Measurements from ENCODE around the gene TECR. TPM values are rescaled to one million over a fixed set of nuclear protein-coding genes. Genes with fewer than 3 reads are reported as not detected.
A peak's percentile ranks its signal among the peaks of the same experiment; 100 is the strongest.

Gene TECR
- total and polyA plus RNA-seq, 9 of the 15 experiments (the other 6 are each of a cell fraction or from before 2014, with no cell fraction given), result 29.3 to 211 (median 81.4) TPM

- TF ChIP-seq PHF20 (IDR thresholded peaks at IDR 0.05; ENCODE audit: partially characterized antibody) (peak; percentile 51), EHMT2 (IDR thresholded peaks at IDR 0.05) (no peak), DACH1 (IDR thresholded peaks at IDR 0.05; ENCODE audit: partially characterized antibody) (peak; percentile 54), NCOA4 (IDR thresholded peaks at IDR 0.05; ENCODE audit: partially characterized antibody) (no peak), RBBP5 (IDR thresholded peaks at IDR 0.05; ENCODE audit: borderline replicate concordance, insufficient read depth, low read length, poor library complexity, severe bottlenecking) (no peak), CUX1 (CRISPR knock-in tag; IDR thresholded peaks at IDR 0.05) (no peak), CEBPG (CRISPR knock-in tag; IDR thresholded peaks at IDR 0.05) (peak; percentile 74), CEBPG (tag; conservative IDR thresholded peaks at IDR 0.05 in 1 of 2, IDR thresholded peaks at IDR 0.05 in 1 of 2) (peak in 1 of 2 experiments; percentile 57; a peak in 1 of 4 replicates), ZNF695 (CRISPR knock-in tag; IDR thresholded peaks at IDR 0.05) (no peak), SRSF9 (IDR thresholded peaks at IDR 0.05; ENCODE audit: borderline replicate concordance, low read depth, low read length) (no peak), SMAD2 (IDR thresholded peaks at IDR 0.05; ENCODE audit: low read depth, low read length) (no peak), USF2 (CRISPR knock-in tag; IDR thresholded peaks at IDR 0.05) (no peak), NR2C1 (IDR thresholded peaks at IDR 0.05) (no peak), NR2C1 (tag; IDR thresholded peaks at IDR 0.05) (no peak), CHCHD3 (CRISPR knock-in tag; IDR thresholded peaks at IDR 0.05) (no peak), CBX8 (IDR thresholded peaks at IDR 0.05; ENCODE audit: borderline replicate concordance, extremely low read depth, low read depth, low read length, poor library complexity, severe bottlenecking) (no peak)
- TF ChIP-seq, protein P1, sequence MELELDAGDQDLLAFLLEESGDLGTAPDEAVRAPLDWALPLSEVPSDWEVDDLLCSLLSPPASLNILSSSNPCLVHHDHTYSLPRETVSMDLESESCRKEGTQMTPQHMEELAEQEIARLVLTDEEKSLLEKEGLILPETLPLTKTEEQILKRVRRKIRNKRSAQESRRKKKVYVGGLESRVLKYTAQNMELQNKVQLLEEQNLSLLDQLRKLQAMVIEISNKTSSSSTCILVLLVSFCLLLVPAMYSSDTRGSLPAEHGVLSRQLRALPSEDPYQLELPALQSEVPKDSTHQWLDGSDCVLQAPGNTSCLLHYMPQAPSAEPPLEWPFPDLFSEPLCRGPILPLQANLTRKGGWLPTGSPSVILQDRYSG (tag; conservative IDR thresholded peaks at IDR 0.05; ENCODE audit: low read depth), result no peak
These were observed 758 bp upstream of the TECR start (continued) for GRCh38 chr19:14528419-14529253.
